ENCODE measurements around the gene HNRNPK.

Gene HNRNPK

DNA sequence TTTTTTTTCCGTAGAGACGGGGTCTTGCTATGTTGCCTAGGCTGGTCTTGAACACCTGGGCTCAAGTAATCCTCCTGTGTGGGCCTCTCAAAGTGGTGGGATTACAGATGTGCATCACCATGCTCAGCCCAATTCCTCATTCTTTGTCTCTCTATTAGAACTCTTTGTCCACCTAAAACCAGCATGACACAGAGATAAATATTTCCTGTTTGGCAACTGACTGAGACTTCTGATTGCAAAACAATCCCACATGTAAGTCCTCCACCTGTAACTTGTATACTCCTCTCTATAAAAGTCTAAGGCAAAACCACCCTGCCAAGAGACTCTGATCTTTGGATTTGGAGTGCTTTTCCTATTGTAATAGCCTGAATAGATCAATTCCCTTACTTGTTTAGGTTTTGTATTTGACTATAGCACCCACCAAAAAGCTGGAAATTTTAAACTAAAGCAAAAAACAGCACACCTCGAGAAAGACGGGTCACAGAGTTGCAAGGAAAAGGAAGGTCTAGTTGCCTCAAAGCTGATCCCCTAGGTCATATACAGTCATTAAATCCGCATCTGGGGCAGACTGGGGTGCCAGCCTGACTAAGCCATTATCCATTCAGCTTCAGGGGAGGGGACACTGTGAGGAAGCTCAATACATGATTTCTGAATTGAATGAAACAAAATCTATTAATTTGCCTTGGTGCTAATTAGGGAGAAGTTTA lies 45.3 kb downstream of the HNRNPK start:
- peak overlapping the region; percentile 82 for H3K27ac ChIP-seq
- TF ChIP-seq, protein P1, sequence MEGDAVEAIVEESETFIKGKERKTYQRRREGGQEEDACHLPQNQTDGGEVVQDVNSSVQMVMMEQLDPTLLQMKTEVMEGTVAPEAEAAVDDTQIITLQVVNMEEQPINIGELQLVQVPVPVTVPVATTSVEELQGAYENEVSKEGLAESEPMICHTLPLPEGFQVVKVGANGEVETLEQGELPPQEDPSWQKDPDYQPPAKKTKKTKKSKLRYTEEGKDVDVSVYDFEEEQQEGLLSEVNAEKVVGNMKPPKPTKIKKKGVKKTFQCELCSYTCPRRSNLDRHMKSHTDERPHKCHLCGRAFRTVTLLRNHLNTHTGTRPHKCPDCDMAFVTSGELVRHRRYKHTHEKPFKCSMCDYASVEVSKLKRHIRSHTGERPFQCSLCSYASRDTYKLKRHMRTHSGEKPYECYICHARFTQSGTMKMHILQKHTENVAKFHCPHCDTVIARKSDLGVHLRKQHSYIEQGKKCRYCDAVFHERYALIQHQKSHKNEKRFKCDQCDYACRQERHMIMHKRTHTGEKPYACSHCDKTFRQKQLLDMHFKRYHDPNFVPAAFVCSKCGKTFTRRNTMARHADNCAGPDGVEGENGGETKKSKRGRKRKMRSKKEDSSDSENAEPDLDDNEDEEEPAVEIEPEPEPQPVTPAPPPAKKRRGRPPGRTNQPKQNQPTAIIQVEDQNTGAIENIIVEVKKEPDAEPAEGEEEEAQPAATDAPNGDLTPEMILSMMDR (conservative IDR thresholded peaks at IDR 0.05): no peak

DNA sequence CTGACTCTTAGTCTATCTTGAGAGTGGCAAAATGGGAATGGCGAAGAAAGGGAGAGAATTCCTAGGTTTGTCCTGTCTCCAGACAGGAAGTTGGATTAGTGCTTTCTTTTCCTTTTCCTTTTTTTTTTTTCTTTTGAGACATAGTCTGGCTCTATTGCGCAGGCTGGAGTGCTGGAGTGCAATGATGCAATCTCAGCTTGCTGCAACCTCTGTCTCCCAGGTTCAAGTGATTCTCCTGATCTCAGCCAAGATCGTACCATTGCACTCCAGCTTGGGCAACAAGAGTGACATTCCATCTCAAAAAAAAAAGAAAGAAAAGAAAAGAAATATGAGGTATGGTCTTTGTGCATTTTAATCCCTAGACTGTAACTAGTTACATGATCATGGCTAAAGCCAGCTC lies 46.2 kb downstream of the HNRNPK start:
- TF ChIP-seq, protein P1 (conservative IDR thresholded peaks at IDR 0.05): no peak
- peak overlapping the region; percentile 82 for H3K27ac ChIP-seq

DNA sequence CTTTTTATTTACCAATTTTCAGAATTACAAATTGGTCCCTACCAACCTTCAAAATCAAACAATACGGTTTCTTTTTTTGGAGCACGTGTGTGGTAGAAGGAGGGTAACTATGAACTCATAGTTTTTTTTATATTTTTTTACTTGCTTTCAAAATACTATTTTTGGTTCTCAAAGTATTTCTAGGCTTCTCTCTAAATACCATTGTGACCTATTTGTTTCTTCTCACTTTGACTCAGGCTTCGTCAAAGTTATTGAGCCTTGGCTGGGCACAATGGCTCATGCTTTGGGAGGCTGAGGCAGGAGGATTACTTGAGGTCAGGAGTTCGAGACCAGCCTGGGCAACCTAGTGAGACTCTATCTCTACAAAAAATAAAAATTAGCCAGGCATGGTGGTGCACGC lies 47.2 kb downstream of the HNRNPK start:
- TF ChIP-seq, protein P1 (conservative IDR thresholded peaks at IDR 0.05): no peak
- no peak overlapping the region for H3K27ac ChIP-seq

DNA sequence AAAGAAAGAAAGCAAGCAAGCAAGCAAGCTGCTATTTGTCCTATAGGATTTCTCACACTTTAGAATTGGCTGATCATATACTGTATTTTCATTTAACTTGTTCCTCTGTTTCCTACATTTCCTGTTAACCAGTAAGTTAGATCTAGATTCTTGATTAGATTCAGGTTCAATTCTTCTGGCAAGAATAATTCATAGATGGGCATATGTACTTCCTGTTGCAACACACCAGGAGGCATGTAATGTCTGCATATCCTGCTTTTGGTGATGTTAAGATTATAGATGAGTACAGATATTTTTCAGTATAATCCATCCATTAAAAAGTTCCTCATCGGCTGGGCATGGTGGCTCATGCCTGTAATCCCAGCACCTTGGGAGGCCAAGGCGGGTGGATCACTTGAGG lies 48.0 kb downstream of the HNRNPK start:
- no peak overlapping the region for H3K27ac ChIP-seq
- TF ChIP-seq, protein P1 (conservative IDR thresholded peaks at IDR 0.05): no peak

DNA sequence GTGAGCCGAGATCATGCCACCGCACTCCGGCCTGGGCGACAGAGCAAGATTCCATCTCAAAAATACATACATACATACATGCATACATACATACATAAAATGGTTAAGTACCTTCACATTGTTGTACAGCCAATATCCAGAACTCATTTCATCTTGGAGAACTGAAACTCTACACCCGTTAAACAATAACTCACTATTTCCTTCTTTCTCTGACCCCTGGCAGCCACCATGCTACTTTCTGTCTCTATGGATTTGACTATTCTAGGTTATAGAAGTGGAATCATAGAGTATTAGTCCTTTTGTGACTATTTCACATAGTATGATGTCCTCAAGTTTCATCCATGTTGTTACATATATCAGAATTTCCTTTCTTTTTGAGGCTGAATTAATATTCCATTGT lies 49.1 kb downstream of the HNRNPK start:
- no peak overlapping the region for H3K27ac ChIP-seq
- TF ChIP-seq, protein P1 (conservative IDR thresholded peaks at IDR 0.05): no peak

DNA sequence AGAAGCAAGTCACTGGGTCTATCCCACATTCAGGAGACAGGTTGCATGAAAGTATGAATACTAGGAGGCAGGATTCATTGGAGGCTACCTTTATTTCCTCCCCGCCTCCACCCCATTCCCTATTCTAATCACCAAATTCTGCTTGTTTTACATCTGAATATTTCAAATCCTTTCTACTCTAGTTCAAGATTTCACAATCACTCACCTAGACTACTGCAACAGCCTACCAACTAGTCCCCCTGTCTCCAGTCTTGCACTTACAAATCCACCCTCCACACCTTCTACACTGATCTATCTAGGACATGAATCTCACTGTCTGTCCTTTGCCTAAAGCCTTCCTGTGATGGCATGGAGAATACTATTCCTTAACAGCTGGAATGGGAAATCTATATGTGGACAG lies 52.4 kb downstream of the HNRNPK start:
- H3K27ac ChIP-seq: no peak overlapping the region
- TF ChIP-seq, protein P1 (conservative IDR thresholded peaks at IDR 0.05): no peak

DNA sequence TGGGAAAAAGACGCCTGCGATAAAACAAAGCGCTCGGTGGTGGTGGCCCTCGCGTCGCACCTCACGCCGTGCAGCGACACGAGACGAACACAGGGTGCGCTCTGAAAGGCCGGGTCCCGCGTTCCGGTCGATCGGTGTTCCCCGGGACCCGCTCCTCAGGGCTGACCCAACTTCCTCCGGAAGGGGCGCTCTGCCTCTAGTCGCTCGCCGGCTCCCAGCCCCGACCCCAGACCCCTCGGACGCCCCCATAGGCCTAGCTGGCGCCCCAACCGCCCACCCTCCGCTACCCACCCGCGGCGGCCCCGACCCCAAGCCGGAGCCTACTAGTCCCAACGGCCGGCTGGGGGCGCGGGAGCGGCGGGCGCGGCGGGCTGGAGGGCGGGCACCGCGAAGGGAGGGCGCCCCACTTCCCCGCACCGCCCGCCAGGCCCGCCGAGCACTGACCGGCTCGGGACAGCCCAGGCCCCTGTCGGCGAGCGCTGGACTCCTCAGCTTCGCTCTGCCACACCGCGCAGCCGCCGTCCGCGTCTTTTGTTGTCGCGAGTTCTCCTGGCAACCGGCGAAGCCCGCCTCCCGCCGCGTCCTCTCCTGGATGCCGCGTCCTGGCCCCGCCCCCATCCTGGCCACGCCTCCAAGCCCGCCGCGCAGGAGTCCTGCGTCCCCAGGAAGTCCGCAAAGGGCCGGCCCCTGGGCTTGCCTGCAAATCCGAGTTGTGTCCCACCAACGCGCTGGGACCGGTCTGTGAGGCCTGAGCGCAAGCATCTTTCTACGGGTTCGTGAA lies 58.9 kb downstream of the HNRNPK start, which contains the start of gene KIF27:
KIF27 (minus strand) TSS at position 506 of the 781 bp plus-strand sequence. CDS start 5,841 bp downstream, outside the sequence.
- peak within 1 kb of the TSS; percentile 86 for H3K27ac ChIP-seq
- TF ChIP-seq, protein P1 (conservative IDR thresholded peaks at IDR 0.05): peak; percentile 57

All from VCaP (cell line).